Measurements from ENCODE around the gene TMEM134. TPM values are rescaled to one million over a fixed set of nuclear protein-coding genes. Genes with fewer than 3 reads are reported as not detected.
"Not testable (repeated sequence)": the region's sequence is repeated elsewhere in the genome, so short reads cannot be mapped to it uniquely, and the experiment has no call there.

The TMEM134 gene
- 36.5 TPM for polyA plus RNA-seq (2012; ENCODE audit: insufficient read depth, insufficient read length, low read depth)

GRCh38 chr11:67468759-67469507 lies at the start of gene TMEM134:
Gene TMEM134 (minus strand): TSS chr11:67469251. CDS start chr11:67469192, 59 bp downstream.
- H3K4me1 ChIP-seq: peaks cover 4% of the 10 kb centered on the region
- peak; percentile 50 for TF ChIP-seq CTCF (IDR thresholded peaks at IDR 0.05; ENCODE audit: low read depth, low read length)
- peak within 1 kb of the TSS; percentile 69 for H3K4me3 ChIP-seq (ENCODE audit: low read depth, low read length)
- H3K36me3 ChIP-seq: no peaks in the 10 kb centered on the region
- no peaks in the 10 kb centered on the region for H3K9me3 ChIP-seq
- no peaks in the 10 kb centered on the region for H3K27me3 ChIP-seq
- peak; percentile 96 for DNase-seq

GRCh38 chr11:67517784-67518552 lies 48.9 kb upstream of the TMEM134 start:
- DNase-seq: no peak

GRCh38 chr11:67516806-67517205 lies 47.8 kb upstream of the TMEM134 start:
- Histone ChIP-seq H3K27me3 (peaks cover 22% of the 10 kb centered on the region), H3K4me3 (ENCODE audit: low read depth, low read length) (no peak overlapping the region)
- TF ChIP-seq CTCF (IDR thresholded peaks at IDR 0.05; ENCODE audit: low read depth, low read length): no peak

More at GRCh38 chr11:67517784-67518552, 48.9 kb upstream of the TMEM134 start:
- no peaks in the 10 kb centered on the region for H3K4me1 ChIP-seq
- H3K9me3 ChIP-seq: no peaks in the 10 kb centered on the region
- peaks cover 12% of the 10 kb centered on the region for H3K27me3 ChIP-seq
- no peak for TF ChIP-seq CTCF (IDR thresholded peaks at IDR 0.05; ENCODE audit: low read depth, low read length)
- no peaks in the 10 kb centered on the region for H3K36me3 ChIP-seq
- no peak overlapping the region for H3K4me3 ChIP-seq (ENCODE audit: low read depth, low read length)

GRCh38 chr11:67514116-67514515 lies 45.1 kb upstream of the TMEM134 start:
- H3K4me3 ChIP-seq (ENCODE audit: low read depth, low read length): no peak overlapping the region
- H3K4me1 ChIP-seq: no peaks in the 10 kb centered on the region
- H3K9me3 ChIP-seq: no peaks in the 10 kb centered on the region
- H3K27me3 ChIP-seq: peaks cover 38% of the 10 kb centered on the region
- no peaks in the 10 kb centered on the region for H3K36me3 ChIP-seq
- TF ChIP-seq CTCF (IDR thresholded peaks at IDR 0.05; ENCODE audit: low read depth, low read length): no peak
- DNase-seq: no peak

More at GRCh38 chr11:67516806-67517205, 47.8 kb upstream of the TMEM134 start:
- Histone ChIP-seq H3K9me3 (no peaks in the 10 kb centered on the region), H3K36me3 (no peaks in the 10 kb centered on the region), H3K4me1 (no peaks in the 10 kb centered on the region)
- DNase-seq: no peak

- H3K27me3 ChIP-seq: peaks cover 38% of the 10 kb centered on the region
- not testable (repeated sequence) for DNase-seq; H3K4me3 ChIP-seq (ENCODE audit: low read depth, low read length); H3K4me1 ChIP-seq; H3K9me3 ChIP-seq; H3K36me3 ChIP-seq
Measured at GRCh38 chr11:67511558-67511957, 42.5 kb upstream of the TMEM134 start.

- H3K27me3 ChIP-seq: peaks cover 38% of the 10 kb centered on the region
- DNase-seq: no peak
- H3K4me3 ChIP-seq (ENCODE audit: low read depth, low read length): no peak overlapping the region
- H3K36me3 ChIP-seq: no peaks in the 10 kb centered on the region
- TF ChIP-seq CTCF (IDR thresholded peaks at IDR 0.05; ENCODE audit: low read depth, low read length): no peak
- H3K9me3 ChIP-seq: no peaks in the 10 kb centered on the region
- H3K4me1 ChIP-seq: peaks cover 6% of the 10 kb centered on the region; the same call in 1 of the 2 replicates
Measured at GRCh38 chr11:67510023-67510345, 40.9 kb upstream of the TMEM134 start.

Measured in BE2C (cell line).